ENCODE data around the gene RAB5B.
A peak's percentile ranks its signal among the peaks of the same experiment; 100 is the strongest.
"Not testable (repeated sequence)": the region's sequence is repeated elsewhere in the genome, so short reads cannot be mapped to it uniquely, and the experiment has no call there.

The RAB5B gene

DNA sequence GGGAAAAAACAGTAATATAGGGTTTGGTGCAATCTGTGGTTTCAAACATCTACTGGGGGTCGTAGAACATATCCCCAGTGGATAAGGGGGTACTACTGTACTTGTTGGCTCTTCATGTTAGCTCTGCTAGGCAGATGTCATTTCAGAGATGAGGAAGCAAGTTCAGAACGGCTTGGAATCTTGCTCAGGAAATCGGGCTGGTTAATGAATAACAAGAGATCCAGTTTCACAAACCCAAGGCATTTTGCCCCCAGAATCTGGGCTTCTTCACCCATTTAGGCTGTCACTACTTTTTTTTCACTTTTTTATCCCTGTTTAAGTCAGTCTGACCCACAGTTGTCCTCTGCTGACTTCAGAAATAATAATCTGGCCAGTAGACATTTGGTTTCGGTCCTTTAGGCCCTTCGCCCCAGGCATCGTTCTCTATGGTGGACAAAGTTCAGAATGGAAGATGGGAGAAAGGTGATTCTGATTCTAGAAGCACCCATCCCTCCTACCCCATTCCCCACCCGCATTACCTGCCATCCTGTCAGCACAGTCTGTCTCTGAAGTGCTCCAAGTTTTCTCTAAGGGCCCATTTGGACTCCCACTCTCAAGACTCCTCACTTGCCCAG is 27.7 kb downstream of the RAB5B start:
- peaks cover 40% of the 10 kb centered on the region for H3K4me1 Mint-ChIP-seq
- H3K27me3 Mint-ChIP-seq: peaks cover 34% of the 10 kb centered on the region
- peaks cover 7% of the 10 kb centered on the region for H3K36me3 Mint-ChIP-seq
- DNase-seq: no peak
- no peaks in the 10 kb centered on the region for H3K9me3 Mint-ChIP-seq
- CTCF ChIA-PET: interaction anchor here (1.5 kb wide), 1 partner anchor 27 kb away, joined by 5 read pairs; no protein-coding TSS in a partner anchor
- H3K4me3 Mint-ChIP-seq: no peak overlapping the region
- no peak overlapping the region for H3K27ac Mint-ChIP-seq

GRCh38 chr12:56003376-56003775 is 29.5 kb downstream of the RAB5B start:
- H3K9me3 Mint-ChIP-seq, H3K36me3 Mint-ChIP-seq, H3K27ac Mint-ChIP-seq, DNase-seq, H3K4me3 Mint-ChIP-seq: not testable (repeated sequence)
- Mint-ChIP-seq H3K4me1 (peaks cover 38% of the 10 kb centered on the region), H3K27me3 (peaks cover 22% of the 10 kb centered on the region)
- CTCF ChIA-PET: interaction anchor here (0.7 kb wide), 1 partner anchor 112 kb away, joined by 3 read pairs; no protein-coding TSS in a partner anchor

- CTCF ChIA-PET: no interaction called here
- no peaks in the 10 kb centered on the region for H3K9me3 Mint-ChIP-seq
- H3K36me3 Mint-ChIP-seq: peaks cover 7% of the 10 kb centered on the region
- H3K4me1 Mint-ChIP-seq: peaks cover 39% of the 10 kb centered on the region
- H3K27me3 Mint-ChIP-seq: peaks cover 14% of the 10 kb centered on the region
- H3K4me3 Mint-ChIP-seq: no peak overlapping the region
- DNase-seq: no peak
- no peak overlapping the region for H3K27ac Mint-ChIP-seq
Measured at GRCh38 chr12:56004211-56004610, 30.3 kb downstream of the RAB5B start.

DNA sequence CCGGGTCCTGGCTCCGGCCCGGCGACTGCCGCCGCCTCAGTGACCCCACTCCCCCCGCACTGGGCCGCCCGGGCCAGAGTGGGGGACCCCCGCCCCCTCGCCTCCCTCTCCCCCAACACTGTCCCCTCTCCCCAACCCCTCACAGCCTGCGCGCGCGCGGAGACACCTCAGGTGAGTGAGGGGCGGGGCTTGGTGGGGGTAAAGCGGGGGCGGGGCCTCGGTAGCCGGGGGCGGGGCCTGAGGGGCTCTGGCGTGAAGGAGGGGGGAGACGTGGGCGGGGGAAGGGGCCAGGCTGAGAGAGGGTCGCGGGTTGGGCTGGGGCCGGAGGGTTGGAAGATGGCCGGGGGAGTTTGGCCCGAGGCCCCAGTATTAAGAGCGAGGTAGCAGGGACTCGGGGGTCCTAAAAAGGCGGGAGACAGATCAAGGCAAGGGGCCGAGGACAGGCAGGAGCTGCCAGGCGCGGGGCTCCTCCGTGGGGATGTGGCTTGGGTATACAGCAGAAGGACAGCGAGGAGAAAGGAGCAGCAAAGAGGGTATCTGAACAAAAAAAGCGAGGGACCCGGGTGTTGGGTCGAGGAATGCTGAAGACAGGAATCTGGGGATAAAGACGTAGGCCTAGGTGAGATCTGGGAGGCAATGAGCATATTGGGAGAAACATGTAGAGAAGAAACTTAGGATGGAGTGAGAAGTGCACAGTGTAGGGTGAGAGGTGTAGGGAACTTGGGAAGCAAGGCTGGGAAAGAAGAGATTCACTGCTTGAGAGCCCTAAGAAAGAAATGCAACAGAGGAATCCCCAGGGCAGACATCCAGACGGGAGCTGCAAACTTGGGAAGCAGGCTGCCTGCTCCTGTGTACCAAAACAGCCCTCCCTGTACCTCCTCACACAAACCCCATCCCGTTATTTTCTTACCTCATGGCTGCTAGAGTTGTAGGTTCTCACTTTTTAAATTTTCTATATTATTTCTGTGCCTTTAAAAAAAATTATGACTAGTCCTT is 34.0 kb downstream of the RAB5B start:
- Mint-ChIP-seq H3K36me3 (peaks cover 8% of the 10 kb centered on the region), H3K27me3 (peaks cover 15% of the 10 kb centered on the region), H3K4me1 (peaks cover 36% of the 10 kb centered on the region), H3K4me3 (peak overlapping the region; percentile 77), H3K27ac (peak overlapping the region; percentile 40), H3K9me3 (no peaks in the 10 kb centered on the region)
- CTCF ChIA-PET: interaction anchor here (2.0 to 2.5 kb wide), 2 partner anchors 12 to 22 kb away, joined by 10 to 12 read pairs; partner anchors contain the start of gene SUOX
- peak; percentile 79 for DNase-seq

DNA sequence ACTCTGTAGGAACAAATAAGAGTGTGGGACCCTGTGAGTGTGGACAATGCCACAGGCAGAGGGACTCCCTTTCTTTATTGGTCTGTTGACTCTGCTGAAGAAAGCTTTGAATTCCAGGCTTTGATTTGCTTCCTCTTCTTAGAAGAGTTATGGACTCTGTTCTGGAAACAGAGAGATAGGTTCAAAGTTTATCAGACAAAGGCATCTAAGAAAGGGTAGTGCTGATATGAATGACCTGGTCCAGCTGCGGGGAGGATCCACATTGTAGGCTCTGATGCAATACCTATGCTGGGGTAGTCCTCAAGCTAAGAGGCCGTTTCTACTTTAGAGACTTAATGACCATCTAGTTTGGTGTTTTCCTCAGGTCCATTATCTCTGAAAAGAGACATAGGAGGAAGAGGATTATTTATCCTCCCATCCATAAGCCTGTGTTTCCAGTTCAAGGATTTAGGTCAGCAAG is 36.3 kb downstream of the RAB5B start:
- Mint-ChIP-seq H3K27me3 (peaks cover 11% of the 10 kb centered on the region), H3K36me3 (peaks cover 6% of the 10 kb centered on the region), H3K27ac (no peak overlapping the region), H3K4me3 (no peak overlapping the region), H3K4me1 (peaks cover 35% of the 10 kb centered on the region), H3K9me3 (no peaks in the 10 kb centered on the region)
- CTCF ChIA-PET: interaction anchor here (0.9 to 1.1 kb wide), 2 partner anchors 9 to 13 kb away, joined by 3 to 7 read pairs; partner anchors contain the start of gene SUOX
- no peak for DNase-seq

DNA sequence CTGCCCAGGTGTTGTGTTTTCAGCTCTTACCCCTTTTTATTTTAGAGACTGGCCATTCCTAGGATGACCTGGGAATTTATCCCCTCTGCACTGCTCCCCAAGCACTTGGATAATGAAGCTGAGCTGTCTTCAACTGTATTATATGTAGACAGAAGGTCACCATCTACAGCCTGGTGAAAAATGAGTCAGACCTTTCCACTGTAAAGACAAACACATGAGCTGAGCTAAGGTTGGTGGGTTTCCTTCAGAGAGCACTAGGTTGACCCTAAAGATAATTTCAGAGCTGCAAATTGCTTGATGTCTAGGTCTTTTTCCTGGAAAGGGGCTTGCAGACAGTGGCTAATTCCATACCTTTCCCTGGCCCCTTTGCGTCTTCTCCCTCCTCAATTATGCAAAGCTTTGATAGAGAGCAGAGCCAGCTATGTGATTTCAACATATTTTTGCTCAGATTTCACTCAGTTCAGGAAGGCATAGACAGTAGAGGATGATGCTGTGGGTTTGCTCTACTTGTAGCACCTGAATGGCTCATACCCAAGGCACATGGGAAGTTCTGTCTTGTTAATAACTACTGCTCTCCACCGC is 37.7 kb downstream of the RAB5B start:
- Mint-ChIP-seq H3K4me1 (peaks cover 34% of the 10 kb centered on the region), H3K4me3 (no peak overlapping the region), H3K27ac (no peak overlapping the region), H3K27me3 (peaks cover 11% of the 10 kb centered on the region), H3K9me3 (no peaks in the 10 kb centered on the region), H3K36me3 (peaks cover 6% of the 10 kb centered on the region)
- CTCF ChIA-PET: interaction anchor here (0.5 to 1.0 kb wide), 2 partner anchors 68 to 1678 kb away, joined by 3 to 5 read pairs; no protein-coding TSS in a partner anchor
- DNase-seq: no peak

GRCh38 chr12:56013482-56013881 is 39.6 kb downstream of the RAB5B start:
- Mint-ChIP-seq H3K4me1 (peaks cover 27% of the 10 kb centered on the region), H3K9me3 (no peaks in the 10 kb centered on the region), H3K27ac (no peak overlapping the region), H3K4me3 (no peak overlapping the region), H3K36me3 (peaks cover 11% of the 10 kb centered on the region), H3K27me3 (peaks cover 7% of the 10 kb centered on the region)
- no peak for DNase-seq
- CTCF ChIA-PET: interaction anchor here (1.3 to 1.6 kb wide), 2 partner anchors 16 to 18 kb away, joined by 5 read pairs; no protein-coding TSS in a partner anchor

DNA sequence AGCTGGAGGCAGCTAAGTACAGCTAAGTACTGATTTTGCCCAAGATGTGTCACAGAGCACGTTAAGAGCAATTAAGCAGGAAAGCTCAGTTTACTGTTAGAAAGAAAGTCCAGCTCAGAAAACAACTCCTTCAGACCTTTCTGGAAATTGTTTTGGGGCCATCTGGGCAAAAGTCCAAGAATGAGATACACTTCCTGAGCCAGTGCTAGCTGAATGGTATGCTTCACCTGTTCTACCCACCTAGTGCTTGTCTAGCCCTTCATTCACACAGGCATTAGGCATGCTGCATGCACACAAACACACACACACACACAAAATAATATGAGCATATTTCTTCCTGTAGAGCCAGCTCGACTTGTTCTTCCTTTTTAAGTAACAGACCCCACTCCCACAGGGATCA is 40.3 kb downstream of the RAB5B start:
- Mint-ChIP-seq H3K4me3 (no peak overlapping the region), H3K27ac (no peak overlapping the region), H3K4me1 (peaks cover 24% of the 10 kb centered on the region), H3K36me3 (peaks cover 12% of the 10 kb centered on the region), H3K27me3 (peaks cover 7% of the 10 kb centered on the region), H3K9me3 (no peaks in the 10 kb centered on the region)
- DNase-seq: no peak
- CTCF ChIA-PET: interaction anchor here (1.3 to 1.6 kb wide), 2 partner anchors 15 to 18 kb away, joined by 5 read pairs; no protein-coding TSS in a partner anchor

DNA sequence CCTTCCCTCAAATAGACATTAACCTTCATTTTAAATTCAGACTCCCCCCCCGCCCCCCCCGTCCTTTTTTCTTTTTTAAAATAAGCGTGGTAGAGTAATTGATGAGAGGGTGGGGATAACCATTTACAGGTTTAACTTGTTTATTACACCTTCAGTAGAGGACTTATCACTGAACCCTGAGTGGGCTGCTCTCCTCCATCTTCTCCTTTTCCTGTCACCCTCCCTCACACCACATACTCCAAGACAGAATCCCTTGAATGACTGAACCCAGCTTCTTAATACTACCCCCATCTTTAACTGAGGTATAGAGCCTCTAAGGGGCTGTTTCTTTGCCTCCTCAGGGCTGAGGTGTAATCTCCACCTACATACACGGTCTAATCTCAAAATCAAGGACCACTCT is 43.3 kb downstream of the RAB5B start:
- no peak overlapping the region for H3K4me3 Mint-ChIP-seq
- peaks cover 12% of the 10 kb centered on the region for H3K36me3 Mint-ChIP-seq
- H3K27ac Mint-ChIP-seq: no peak overlapping the region
- CTCF ChIA-PET: interaction anchor here (1.1 kb wide), 1 partner anchor 278 kb away, joined by 3 read pairs; no protein-coding TSS in a partner anchor
- H3K27me3 Mint-ChIP-seq: peaks cover 3% of the 10 kb centered on the region
- H3K9me3 Mint-ChIP-seq: no peaks in the 10 kb centered on the region
- peaks cover 41% of the 10 kb centered on the region for H3K4me1 Mint-ChIP-seq
- DNase-seq: no peak

DNA sequence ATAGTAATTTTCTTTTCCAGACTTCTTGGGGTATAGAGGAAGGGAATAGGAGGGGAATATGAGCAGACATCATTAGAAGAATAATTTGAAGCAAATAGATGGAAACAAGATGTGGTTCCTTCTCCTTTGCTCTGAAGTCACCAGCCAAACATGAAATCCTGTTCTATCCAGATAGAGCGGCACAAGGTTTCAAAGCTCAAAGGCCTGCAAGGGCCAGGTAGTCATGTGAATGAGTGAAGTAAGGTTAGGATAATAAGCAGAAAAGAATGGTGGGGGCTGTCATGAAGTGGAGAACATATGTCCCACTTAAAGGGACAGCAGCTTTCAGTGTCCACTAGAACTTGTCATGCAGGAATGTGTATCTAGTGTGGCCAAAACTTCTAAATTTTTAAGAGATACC is 44.5 kb downstream of the RAB5B start:
- H3K27me3 Mint-ChIP-seq: peaks cover 3% of the 10 kb centered on the region
- no peak for DNase-seq
- no peak overlapping the region for H3K27ac Mint-ChIP-seq
- no peak overlapping the region for H3K4me3 Mint-ChIP-seq
- H3K4me1 Mint-ChIP-seq: peaks cover 51% of the 10 kb centered on the region
- CTCF ChIA-PET: interaction anchor here (0.9 kb wide), 1 partner anchor 22 kb away, joined by 3 read pairs; the partner anchor contains the start of gene SUOX
- peaks cover 10% of the 10 kb centered on the region for H3K36me3 Mint-ChIP-seq
- no peaks in the 10 kb centered on the region for H3K9me3 Mint-ChIP-seq

- CTCF ChIA-PET: interaction anchor here (1.5 to 2.6 kb wide), 2 partner anchors 9 to 24 kb away, joined by 8 to 11 read pairs; partner anchors contain the start of gene SUOX
- peak within 1 kb of the TSS; percentile 90 for H3K27ac Mint-ChIP-seq
- DNase-seq: peak; percentile 55
- H3K27me3 Mint-ChIP-seq: peaks cover 3% of the 10 kb centered on the region
- H3K4me3 Mint-ChIP-seq: peak within 1 kb of the TSS; percentile 91
- no peaks in the 10 kb centered on the region for H3K9me3 Mint-ChIP-seq
- peaks cover 20% of the 10 kb centered on the region for H3K36me3 Mint-ChIP-seq
- H3K4me1 Mint-ChIP-seq: peaks cover 60% of the 10 kb centered on the region
Measured at GRCh38 chr12:56020423-56021184, 46.7 kb downstream of the RAB5B start, which contains the start of gene IKZF4. IKZF4 (plus strand) TSS chr12:56021043; CDS start chr12:56021494, 451 bp downstream.

DNA sequence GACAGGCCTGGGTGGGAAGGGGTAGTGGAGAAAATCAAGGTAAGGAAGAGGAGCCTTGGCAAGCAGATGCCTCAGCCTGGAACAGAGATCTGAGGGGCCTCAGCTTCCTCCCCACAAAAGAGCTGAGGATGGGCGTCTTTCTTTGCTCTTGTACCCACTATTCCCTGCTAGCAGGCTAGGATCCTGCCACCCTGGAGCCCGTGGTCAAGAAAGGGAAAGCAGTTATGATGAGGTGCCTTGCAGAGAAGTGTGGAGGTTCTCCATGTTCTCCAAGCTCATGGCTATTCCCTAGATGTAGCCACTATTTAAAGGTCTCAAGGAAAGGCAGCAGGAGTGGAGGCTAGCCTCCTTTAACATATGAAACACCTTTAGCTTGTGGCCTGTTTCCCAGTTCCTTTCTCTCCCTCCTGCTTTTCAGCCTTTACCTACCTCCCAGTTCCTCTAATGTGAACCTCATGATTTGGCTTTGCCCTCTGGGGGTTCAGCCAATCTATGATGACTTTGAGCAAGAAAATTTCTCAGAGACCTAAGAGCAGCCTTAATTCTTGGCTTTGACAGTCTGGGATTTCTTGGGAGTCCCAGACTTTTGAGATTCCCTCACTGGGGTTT is 48.1 kb downstream of the RAB5B start:
- Mint-ChIP-seq H3K27me3 (peaks cover 3% of the 10 kb centered on the region), H3K4me3 (peak overlapping the region; percentile 91), H3K36me3 (peaks cover 28% of the 10 kb centered on the region), H3K9me3 (no peaks in the 10 kb centered on the region), H3K4me1 (peaks cover 59% of the 10 kb centered on the region), H3K27ac (peak overlapping the region; percentile 90)
- CTCF ChIA-PET: interaction anchor here (2.6 to 10.4 kb wide), 2 partner anchors 8 to 28 kb away, joined by 11 to 128 read pairs; partner anchors contain the start of gene SUOX
- DNase-seq: no peak

Data from activated naive CD4-positive, alpha-beta T cell treated with anti-CD3 and anti-CD28 coated beads, Interleukin-2, amount 10 ng/mL, durations not matched to agents 7 days and 5 days (primary cell).